Endothelial cell of umbilical vein (primary cell): Measurements from ENCODE around the gene TRAPPC13. TPM values are rescaled to one million over a fixed set of nuclear protein-coding genes. Genes with fewer than 3 reads are reported as not detected.

Experiments
- BruUV-seq: library from RNA; stranded (reverse); fragments of 400-500 nt; replicated peaks from 2 replicates; lab custom pipeline; 2021; lab: Mats Ljungman, UMichigan
- CTCF ChIA-PET: fragments of 300-600, 350-600 bp; sonication (Branson Sonifier 250); formaldehyde crosslinking; loops from one replicate; lab custom pipeline; 2021; ENCODE audit warnings: antibody characterized with exemption, inconsistent platforms; lab: Charles Lee
- POLR2A ChIA-PET: fragments of 300-600, 350-600 bp; sonication (Branson Sonifier 250); formaldehyde crosslinking; loops from one replicate; lab custom pipeline; 2021; ENCODE audit warnings: antibody characterized with exemption, inconsistent platforms; lab: Charles Lee
- DNase-seq: peaks from one replicate; pipeline ENCODE4 v3.0.0-alpha.2; 2011; ENCODE audit warnings: low read depth, low spot score
- FAIRE-seq: peaks from 2 replicates; lab custom pipeline; 2011; peaks lifted over from hg19 to GRCh38; lab: Jason Lieb, UNC
- H2AFZ ChIP-seq: 2 replicates; pipeline ENCODE4 v1.6.0; 2012; ENCODE audit warnings: low read depth, low read length, control low read depth, inconsistent platforms
- H3K27ac ChIP-seq: 2 replicates; pipeline ENCODE4 v1.5.1; 2011; ENCODE audit warnings: low read depth, mild to moderate bottlenecking, control low read depth, low read length, moderate library complexity; ENCODE audit not compliant: insufficient read depth
- H3K27me3 ChIP-seq, 2 experiments: 2 replicates each; pipeline versions ENCODE4 v1.6.0 to v1.6.1; 2011; ENCODE audit warnings: low read length in 2 of 2, mixed read lengths in 1 of 2; ENCODE audit not compliant: control insufficient read depth in 2 of 2, insufficient read depth in 2 of 2
- H3K36me3 ChIP-seq, 2 experiments: 2 replicates in 1 of 2; 3 replicates in 1 of 2; pipeline ENCODE4 v1.5.1; 2011; ENCODE audit warnings: low read length in 2 of 2, mild to moderate bottlenecking in 1 of 2, moderate library complexity in 1 of 2; ENCODE audit not compliant: control insufficient read depth in 2 of 2, insufficient read depth in 2 of 2; ENCODE audit errors: extremely low read depth in 1 of 2
- H3K4me1 ChIP-seq: 3 replicates; pipeline ENCODE4 v1.5.1; 2011; ENCODE audit warnings: mild to moderate bottlenecking, low read length; ENCODE audit not compliant: control insufficient read depth, insufficient read depth; ENCODE audit errors: extremely low read depth
- H3K4me2 ChIP-seq: 2 replicates; pipeline ENCODE4 v1.6.1; 2011; ENCODE audit warnings: low read length, control low read depth, mixed read lengths; ENCODE audit not compliant: insufficient read depth
- H3K4me3 ChIP-seq, 3 experiments: fragments of 200-600 bp in 1 of 3; sonication (generic), shearing (Covaris generic) in 1 of 3; replicated peaks in 1 of 3; 2 replicates each; pipeline ENCODE4 v1.5.1; 2011 to 2016; ENCODE audit warnings: control low read depth in 3 of 3, low read length in 3 of 3, mild to moderate bottlenecking in 2 of 3, inconsistent platforms in 1 of 3, low read depth in 1 of 3, moderate library complexity in 1 of 3; ENCODE audit not compliant: insufficient read depth in 1 of 3
- H3K79me2 ChIP-seq: 2 replicates; pipeline ENCODE4 v1.6.0; 2012; ENCODE audit warnings: low read length, inconsistent platforms; ENCODE audit not compliant: control insufficient read depth, insufficient read depth
- H3K9ac ChIP-seq: replicated peaks from 2 replicates; pipeline ENCODE3; 2011; ENCODE audit warnings: low read length, control low read depth; ENCODE audit not compliant: insufficient read depth; ENCODE audit errors: extremely low read depth
- H3K9me1 ChIP-seq: replicated peaks from 3 replicates; pipeline ENCODE4 v1.6.0; 2011; ENCODE audit warnings: mild to moderate bottlenecking, low read length; ENCODE audit not compliant: control insufficient read depth, insufficient read depth; ENCODE audit errors: extremely low read depth
- H3K9me3 ChIP-seq: replicated peaks from 2 replicates; pipeline ENCODE4 v1.5.1; 2012; ENCODE audit warnings: low read length, inconsistent platforms; ENCODE audit not compliant: control insufficient read depth, insufficient read depth
- H4K20me1 ChIP-seq: replicated peaks from 2 replicates; pipeline ENCODE3; 2011; ENCODE audit warnings: mild to moderate bottlenecking, low read length; ENCODE audit not compliant: control insufficient read depth, insufficient read depth; ENCODE audit errors: extremely low read depth
- EZH2 ChIP-seq: IDR thresholded peaks from 2 replicates; pipeline ENCODE4 v1.6.1; 2012; ENCODE audit warnings: borderline replicate concordance, low read depth, mild to moderate bottlenecking, moderate library complexity, low read length, inconsistent platforms; ENCODE audit not compliant: severe bottlenecking
- GATA2 ChIP-seq: IDR thresholded peaks from 2 replicates; pipeline ENCODE4 v1.7.0; 2011; ENCODE audit warnings: low read depth, mild to moderate bottlenecking, moderate library complexity, mixed read lengths, low read length; ENCODE audit not compliant: insufficient read length, insufficient read depth
- POLR2A ChIP-seq: IDR thresholded peaks from 2 replicates; pipeline ENCODE4 v1.6.1; 2012; ENCODE audit warnings: low read depth, mild to moderate bottlenecking, control low read depth, low read length
- POLR2AphosphoS5 ChIP-seq: IDR thresholded peaks from 2 replicates; pipeline ENCODE4 v1.6.1; 2012; ENCODE audit warnings: low read depth, mild to moderate bottlenecking, control low read depth, low read length, moderate library complexity; ENCODE audit not compliant: insufficient read depth
- dilution Hi-C: fragments of 300-500 bp; cut with MboI; formaldehyde crosslinking; loops from one replicate; pipeline ENCODE4 v1.15.0; 2019; ENCODE audit warnings: low sequenced_read_pairs; ENCODE audit not compliant: extremely low pct_ligation_motif_present
- intact Hi-C: fragments of 100-400 bp; cut with micrococcal nuclease; formaldehyde crosslinking; loops from one replicate; pipeline ENCODE4 v1.10.0; 2022
- polyA plus RNA-seq, 4 experiments: library from polyadenylated mRNA; depleted of rRNA in 3 of 4; stranded (reverse) in 3 of 4; unstranded in 1 of 4; fragments of >200 nt; gene quantifications; 2 replicates each; pipeline versions ENCODE4 v1.2.1 to v1.2.3, GENCODE V29; 2011 to 2012; ENCODE audit warnings: missing spikeins in 1 of 4
- total RNA-seq: library from RNA; stranded (reverse); gene quantifications from 2 replicates; pipeline ENCODE4 v1.2.3, GENCODE V29; 2021
- TF ChIP-seq, protein P1 (sequence below): IDR thresholded peaks from 2 replicates; pipeline ENCODE4 v1.6.1; 2011; ENCODE audit not compliant: insufficient read depth, insufficient read length
- TF ChIP-seq, protein P2 (sequence below), 2 donors: IDR thresholded peaks; 1 replicate in 1 of 2; 2 replicates in 1 of 2; pipeline ENCODE4 v1.5.1; 2011; ENCODE audit warnings: low read length in 2 of 2, mild to moderate bottlenecking in 2 of 2, moderate library complexity in 2 of 2, control low read depth in 1 of 2, inconsistent platforms in 1 of 2, low read depth in 1 of 2; ENCODE audit not compliant: insufficient read depth in 1 of 2; ENCODE audit errors: extremely low read depth in 1 of 2

The TRAPPC13 gene
- total and polyA plus RNA-seq, 2 donors (not counting 3 experiments of a cell fraction or from before 2014, with no cell fraction given) = 7.7 to 24.0 TPM

DNA sequence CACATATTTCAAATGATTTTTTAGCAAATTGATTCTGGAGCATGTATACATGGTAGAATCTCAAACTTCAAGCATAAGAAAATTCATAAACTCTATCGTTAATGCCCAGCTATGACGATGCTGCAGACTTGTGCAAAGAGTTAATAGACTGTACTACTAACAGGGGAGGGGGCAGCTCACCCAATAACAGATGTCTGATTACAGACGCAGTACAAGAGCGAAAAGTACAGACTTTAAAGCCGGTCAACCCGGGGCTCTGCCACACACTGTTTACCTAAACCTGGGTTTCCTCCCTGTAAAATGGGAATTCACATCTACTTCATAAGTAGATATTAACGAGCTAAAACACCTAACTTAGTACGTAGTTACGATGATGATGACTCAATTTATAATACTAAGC lies 1.3 kb upstream of the TRAPPC13 start:
- H3K9me1 ChIP-seq = no peaks in the 10 kb centered on the region
- no peaks in the 10 kb centered on the region for H4K20me1 ChIP-seq
- DNase-seq (no peak), FAIRE-seq (no peak)
- intact Hi-C loops (loop anchor here (10.0 kb wide), 2 partner anchors 301 to 521 kb away; partner anchors contain the start of genes ERBIN and SREK1), dilution Hi-C loops (no loop called here)
- BruUV-seq = no TSS peak
- peaks cover 19% of the 10 kb centered on the region for H3K4me1 ChIP-seq
- peaks cover 57% of the 10 kb centered on the region for H3K79me2 ChIP-seq
- no peaks in the 10 kb centered on the region for H3K36me3 ChIP-seq
- POLR2A ChIA-PET = no interaction called here
- peak overlapping the region; percentile 85 for H3K9ac ChIP-seq
- peak overlapping the region; percentile 100 for H3K4me2 ChIP-seq
- H3K4me3 ChIP-seq = peak overlapping the region; percentile 76 to 97 (median 92)
- H3K27me3 ChIP-seq = no peaks in the 10 kb centered on the region
- peak overlapping the region; percentile 88 for H2AFZ ChIP-seq
- H3K9me3 ChIP-seq = no peaks in the 10 kb centered on the region
- CTCF ChIA-PET = interaction anchor here (0.6 to 1.1 kb wide), 3 partner anchors 28 to 719 kb away, joined by 3 to 5 read pairs (median 5); no protein-coding TSS in a partner anchor
- TF ChIP-seq, protein P1, sequence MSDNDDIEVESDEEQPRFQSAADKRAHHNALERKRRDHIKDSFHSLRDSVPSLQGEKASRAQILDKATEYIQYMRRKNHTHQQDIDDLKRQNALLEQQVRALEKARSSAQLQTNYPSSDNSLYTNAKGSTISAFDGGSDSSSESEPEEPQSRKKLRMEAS = no peak
- TF ChIP-seq EZH2 (no peak), GATA2 (no peak)
- H3K27ac ChIP-seq = peak overlapping the region; percentile 21

DNA sequence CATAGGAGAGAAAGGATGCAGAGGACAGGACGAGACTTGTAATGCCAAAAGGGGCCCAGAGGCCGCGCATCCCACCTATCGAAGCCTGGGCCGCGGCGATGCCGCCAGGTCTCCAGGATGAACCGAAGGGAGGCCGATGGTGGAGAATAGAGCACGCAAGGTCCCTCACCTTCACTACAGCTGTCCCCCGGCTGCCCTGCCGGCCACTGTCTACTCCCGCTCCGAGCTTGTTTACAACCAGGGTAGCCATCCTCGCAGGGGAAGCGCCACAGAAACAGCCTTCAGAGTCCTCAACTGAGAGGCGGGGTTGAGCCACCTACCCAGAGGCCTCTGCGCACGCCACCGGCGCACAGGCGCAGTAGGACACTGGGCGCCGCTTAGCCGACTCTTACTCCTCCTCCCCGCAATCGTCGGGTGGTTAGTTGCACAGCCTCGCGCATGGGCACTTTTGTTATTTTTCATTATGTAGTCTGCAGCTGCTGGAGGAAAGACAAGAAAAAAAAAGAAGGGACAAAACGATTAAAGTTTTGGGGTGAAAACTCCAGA lies 729 bp upstream of the TRAPPC13 start, which contains the start of gene TRIM23:
Gene TRIM23 (minus strand): TSS at position 309 of the 546 bp plus-strand sequence. CDS start 59 bp downstream, at position 250.
- Histone ChIP-seq H3K79me2 (peaks cover 56% of the 10 kb centered on the region), H2AFZ (peak within 1 kb of the TSS; percentile 94), H3K9me3 (no peaks in the 10 kb centered on the region), H3K9ac (peak within 1 kb of the TSS; percentile 85), H3K27me3 (no peaks in the 10 kb centered on the region), H3K4me2 (peak within 1 kb of the TSS; percentile 100), H3K9me1 (no peaks in the 10 kb centered on the region), H3K4me3 (peak within 1 kb of the TSS; percentile 76 to 97 (median 92)), H4K20me1 (no peaks in the 10 kb centered on the region), H3K27ac (peak within 1 kb of the TSS; percentile 84), H3K36me3 (no peaks in the 10 kb centered on the region), H3K4me1 (peaks cover 19% of the 10 kb centered on the region)
- peak; percentile 71 for FAIRE-seq
- no TSS peak for BruUV-seq
- dilution Hi-C loops (no loop called here), intact Hi-C loops (loop anchor here (2.0 to 10.0 kb wide), 3 partner anchors 99 to 521 kb away; partner anchors contain the start of genes ERBIN, NLN, SGTB and SREK1)
- peak; percentile 95 for DNase-seq
- TF ChIP-seq, protein P2, sequence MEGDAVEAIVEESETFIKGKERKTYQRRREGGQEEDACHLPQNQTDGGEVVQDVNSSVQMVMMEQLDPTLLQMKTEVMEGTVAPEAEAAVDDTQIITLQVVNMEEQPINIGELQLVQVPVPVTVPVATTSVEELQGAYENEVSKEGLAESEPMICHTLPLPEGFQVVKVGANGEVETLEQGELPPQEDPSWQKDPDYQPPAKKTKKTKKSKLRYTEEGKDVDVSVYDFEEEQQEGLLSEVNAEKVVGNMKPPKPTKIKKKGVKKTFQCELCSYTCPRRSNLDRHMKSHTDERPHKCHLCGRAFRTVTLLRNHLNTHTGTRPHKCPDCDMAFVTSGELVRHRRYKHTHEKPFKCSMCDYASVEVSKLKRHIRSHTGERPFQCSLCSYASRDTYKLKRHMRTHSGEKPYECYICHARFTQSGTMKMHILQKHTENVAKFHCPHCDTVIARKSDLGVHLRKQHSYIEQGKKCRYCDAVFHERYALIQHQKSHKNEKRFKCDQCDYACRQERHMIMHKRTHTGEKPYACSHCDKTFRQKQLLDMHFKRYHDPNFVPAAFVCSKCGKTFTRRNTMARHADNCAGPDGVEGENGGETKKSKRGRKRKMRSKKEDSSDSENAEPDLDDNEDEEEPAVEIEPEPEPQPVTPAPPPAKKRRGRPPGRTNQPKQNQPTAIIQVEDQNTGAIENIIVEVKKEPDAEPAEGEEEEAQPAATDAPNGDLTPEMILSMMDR (IDR thresholded peaks at IDR 0.05; ENCODE audit: extremely low read depth in 1 of 2, insufficient read depth in 1 of 2, low read depth in 1 of 2, low read length in 2 of 2) = no peak
- TF ChIP-seq POLR2AphosphoS5 (peak; percentile 49), POLR2A (peak; percentile 78)
- ChIA-PET POLR2A (no interaction called here), CTCF (interaction anchor here (0.6 to 1.1 kb wide), 3 partner anchors 27 to 719 kb away, joined by 3 to 5 read pairs (median 5); no protein-coding TSS in a partner anchor)
